Measurements from ENCODE around the gene SAXO1. TPM values are rescaled to one million over a fixed set of nuclear protein-coding genes. Genes with fewer than 3 reads are reported as not detected.

Gene SAXO1
- total RNA-seq, 1 donor from 2014 or later, result not detected

GRCh38 chr9:19049917-19050636, 17.1 kb upstream of the SAXO1 start:
- H3K27me3 ChIP-seq, result no peaks in the 10 kb centered on the region
- TF ChIP-seq CTCF (IDR thresholded peaks at IDR 0.05), result no peak
- H3K4me1 ChIP-seq, result peaks cover 39% of the 10 kb centered on the region
- H3K4me3 ChIP-seq, result peak overlapping the region; percentile 83 to 96
- no peak for DNase-seq (ENCODE audit: extremely low spot score in 2 of 2)
- peak overlapping the region; percentile 95 for H3K27ac ChIP-seq
- H3K36me3 ChIP-seq, result no peaks in the 10 kb centered on the region
- H3K9me3 ChIP-seq, result no peaks in the 10 kb centered on the region
- intact Hi-C loops (cut with DNase I), result loop anchor here (2.0 to 10.0 kb wide), 2 partner anchors 53 to 125 kb away; partner anchors contain the start of gene HAUS6

- H3K27ac ChIP-seq, result peak within 1 kb of the TSS; percentile 95
- peak in 1 of 2 donors; percentile 95 for DNase-seq (ENCODE audit: extremely low spot score in 2 of 2)
- H3K27me3 ChIP-seq, result no peaks in the 10 kb centered on the region
- peak within 1 kb of the TSS; percentile 83 to 96 for H3K4me3 ChIP-seq
- H3K36me3 ChIP-seq, result no peaks in the 10 kb centered on the region
- no peaks in the 10 kb centered on the region for H3K9me3 ChIP-seq
- intact Hi-C loops (cut with DNase I), result loop anchor here (2.0 to 10.0 kb wide), 2 partner anchors 54 to 126 kb away; partner anchors contain the start of gene HAUS6
- TF ChIP-seq POLR2A (IDR thresholded peaks at IDR 0.05), result peak in 1 of 2 donors; percentile 75
- peak; percentile 88 to 96 (median 88) for TF ChIP-seq CTCF (IDR thresholded peaks at IDR 0.05)
- peak; percentile 86 to 94 for TF ChIP-seq POLR2AphosphoS5 (IDR thresholded peaks at IDR 0.05; ENCODE audit: insufficient read depth in 1 of 2, low read depth in 1 of 2)
- peaks cover 39% of the 10 kb centered on the region for H3K4me1 ChIP-seq
These were observed 16.2 kb upstream of the SAXO1 start, which contains the start of gene RRAGA for GRCh38 chr9:19048966-19049916. Gene RRAGA (plus strand): TSS chr9:19049427. CDS start chr9:19049660, 233 bp downstream.

- H3K36me3 ChIP-seq, result no peaks in the 10 kb centered on the region
- no peak overlapping the region for H3K4me3 ChIP-seq
- no peaks in the 10 kb centered on the region for H3K9me3 ChIP-seq
- H3K4me1 ChIP-seq, result no peaks in the 10 kb centered on the region
- intact Hi-C loops (cut with DNase I), result no loop called here
- no peak overlapping the region for H3K27ac ChIP-seq
- DNase-seq (ENCODE audit: extremely low spot score in 2 of 2), result no peak
- TF ChIP-seq POLR2A (IDR thresholded peaks at IDR 0.05) (no peak), POLR2AphosphoS5 (IDR thresholded peaks at IDR 0.05; ENCODE audit: insufficient read depth in 1 of 2, low read depth in 1 of 2) (no peak), CTCF (IDR thresholded peaks at IDR 0.05) (no peak)
- H3K27me3 ChIP-seq, result no peaks in the 10 kb centered on the region
These were observed 3.6 kb upstream of the SAXO1 start for GRCh38 chr9:19036611-19037010.

GRCh38 chr9:19032406-19032805, 603 bp downstream of the SAXO1 start:
- H3K36me3 ChIP-seq, result no peaks in the 10 kb centered on the region
- no peak overlapping the region for H3K4me3 ChIP-seq
- no peaks in the 10 kb centered on the region for H3K27me3 ChIP-seq
- H3K4me1 ChIP-seq, result no peaks in the 10 kb centered on the region
- no peaks in the 10 kb centered on the region for H3K9me3 ChIP-seq
- DNase-seq (ENCODE audit: extremely low spot score in 2 of 2), result no peak
- no peak for TF ChIP-seq CTCF (IDR thresholded peaks at IDR 0.05)
- no peak for TF ChIP-seq POLR2AphosphoS5 (IDR thresholded peaks at IDR 0.05; ENCODE audit: insufficient read depth in 1 of 2, low read depth in 1 of 2)
- TF ChIP-seq POLR2A (IDR thresholded peaks at IDR 0.05), result no peak
- H3K27ac ChIP-seq, result no peak overlapping the region
- intact Hi-C loops (cut with DNase I), result no loop called here

Data from vagina (tissue), 2 donors.